ENCODE results near the gene SCMH1. TPM values are rescaled to one million over a fixed set of nuclear protein-coding genes. Genes with fewer than 3 reads are reported as not detected.

Gene SCMH1
- polyA plus RNA-seq, 2 of the 4 experiments (the other 2 are of a cell fraction) = 11.6 to 26.7 TPM

- 96% methylated on average over 1 of the region's 1 CpG for WGBS (ENCODE audit: missing lambda C conversion rate)
Measured at GRCh38 chr1:41102653-41103052, 139.5 kb downstream of the SCMH1 start.

GRCh38 chr1:41101950-41102607, 140.0 kb downstream of the SCMH1 start:
- 87% methylated on average over 2 of the region's 2 CpGs for WGBS (ENCODE audit: missing lambda C conversion rate)
- no peak overlapping the region for H3K4me3 ChIP-seq
- H3K4me2 ChIP-seq = peak overlapping the region; percentile 29
- FAIRE-seq (no peak), DNase-seq (ENCODE audit: low read depth in 1 of 2, low spot score in 1 of 2) (peak in 1 of 2 experiments; percentile 29), ATAC-seq (peak in 1 of 2 experiments; percentile 58; a peak in 2 of 6 replicates)
- peak overlapping the region; percentile 38 to 70; a peak in 5 of 6 replicates for H3K27ac ChIP-seq
- peaks cover 23% of the 10 kb centered on the region for H3K4me1 ChIP-seq
- TF ChIP-seq POLR2AphosphoS2 (conservative IDR thresholded peaks at IDR 0.05; ENCODE audit: low read length) (no peak), ESRRA (IDR thresholded peaks at IDR 0.05; ENCODE audit: borderline replicate concordance, low read length) (no peak), RARB (CRISPR knock-in tag; IDR thresholded peaks at IDR 0.05) (no peak), HES2 (IDR thresholded peaks at IDR 0.05) (no peak), ZSCAN20 (CRISPR knock-in tag; IDR thresholded peaks at IDR 0.05) (no peak), CHD4 (IDR thresholded peaks at IDR 0.05; ENCODE audit: borderline replicate concordance) (no peak)
- ChIA-PET POLR2A (no interaction called here), CTCF (interaction anchor here (0.6 to 0.7 kb wide), 3 partner anchors 31 to 330 kb away, joined by 3 read pairs; no protein-coding TSS in a partner anchor)
- H3K9me3 ChIP-seq = no peaks in the 10 kb centered on the region

More at GRCh38 chr1:41102653-41103052, 139.5 kb downstream of the SCMH1 start:
- peak overlapping the region; percentile 38 to 70; a peak in 5 of 6 replicates for H3K27ac ChIP-seq
- peaks cover 23% of the 10 kb centered on the region for H3K4me1 ChIP-seq
- TF ChIP-seq ZC3H11A (IDR thresholded peaks at IDR 0.05) = no peak
- TF ChIP-seq ELK1 (IDR thresholded peaks at IDR 0.05; ENCODE audit: low read depth, low read length) = no peak
- no peak for TF ChIP-seq CHD2 (IDR thresholded peaks at IDR 0.05; ENCODE audit: low read length, partially characterized antibody)
- no peak for TF ChIP-seq TP53 (CRISPR knock-in tag; IDR thresholded peaks at IDR 0.05)
- TF ChIP-seq FOSB (CRISPR knock-in tag; IDR thresholded peaks at IDR 0.05) = no peak
- TF ChIP-seq EP300 (IDR thresholded peaks at IDR 0.05) = no peak
- no peak for TF ChIP-seq HOXB5 (CRISPR knock-in tag; IDR thresholded peaks at IDR 0.05)
- no peak for TF ChIP-seq CHD4 (IDR thresholded peaks at IDR 0.05; ENCODE audit: borderline replicate concordance)
- no peak for TF ChIP-seq HOXB13 (CRISPR knock-in tag; IDR thresholded peaks at IDR 0.05; ENCODE audit: low read depth)
- no peak for TF ChIP-seq SREBF2 (IDR thresholded peaks at IDR 0.05)
- no peak for TF ChIP-seq KDM1A (IDR thresholded peaks at IDR 0.05; ENCODE audit: low read depth)
- TF ChIP-seq REST (IDR thresholded peaks at IDR 0.05) = no peak
- no peak for TF ChIP-seq PHF8 (IDR thresholded peaks at IDR 0.05; ENCODE audit: borderline replicate concordance, low read depth)
- no peak for TF ChIP-seq TFCP2L1 (CRISPR knock-in tag; IDR thresholded peaks at IDR 0.05)
- TF ChIP-seq ZFP36 (IDR thresholded peaks at IDR 0.05; ENCODE audit: borderline replicate concordance, partially characterized antibody) = no peak
- TF ChIP-seq MAFK (IDR thresholded peaks at IDR 0.05; ENCODE audit: partially characterized antibody) = no peak
- TF ChIP-seq EHF (CRISPR knock-in tag; IDR thresholded peaks at IDR 0.05) = no peak
- DNase-seq (ENCODE audit: low read depth in 1 of 2, low spot score in 1 of 2) (no peak), ATAC-seq (no peak), FAIRE-seq (no peak)
- H3K9me3 ChIP-seq = no peaks in the 10 kb centered on the region
- POLR2A ChIA-PET = no interaction called here
- CTCF ChIA-PET = interaction anchor here (0.6 to 0.7 kb wide), 3 partner anchors 32 to 330 kb away, joined by 3 read pairs; no protein-coding TSS in a partner anchor
- H3K4me2 ChIP-seq = peak overlapping the region; percentile 29
- H3K4me3 ChIP-seq = no peak overlapping the region
